ENCODE data around the gene SSNA1. TPM values are rescaled to one million over a fixed set of nuclear protein-coding genes. Genes with fewer than 3 reads are reported as not detected.
A peak's percentile ranks its signal among the peaks of the same experiment; 100 is the strongest.

SSNA1 gene
- total RNA-seq, 5 donors from 2014 or later (not counting 1 experiment from before 2014, with no cell fraction given) = 37.0 to 71.6 (median 64.0) TPM

DNA sequence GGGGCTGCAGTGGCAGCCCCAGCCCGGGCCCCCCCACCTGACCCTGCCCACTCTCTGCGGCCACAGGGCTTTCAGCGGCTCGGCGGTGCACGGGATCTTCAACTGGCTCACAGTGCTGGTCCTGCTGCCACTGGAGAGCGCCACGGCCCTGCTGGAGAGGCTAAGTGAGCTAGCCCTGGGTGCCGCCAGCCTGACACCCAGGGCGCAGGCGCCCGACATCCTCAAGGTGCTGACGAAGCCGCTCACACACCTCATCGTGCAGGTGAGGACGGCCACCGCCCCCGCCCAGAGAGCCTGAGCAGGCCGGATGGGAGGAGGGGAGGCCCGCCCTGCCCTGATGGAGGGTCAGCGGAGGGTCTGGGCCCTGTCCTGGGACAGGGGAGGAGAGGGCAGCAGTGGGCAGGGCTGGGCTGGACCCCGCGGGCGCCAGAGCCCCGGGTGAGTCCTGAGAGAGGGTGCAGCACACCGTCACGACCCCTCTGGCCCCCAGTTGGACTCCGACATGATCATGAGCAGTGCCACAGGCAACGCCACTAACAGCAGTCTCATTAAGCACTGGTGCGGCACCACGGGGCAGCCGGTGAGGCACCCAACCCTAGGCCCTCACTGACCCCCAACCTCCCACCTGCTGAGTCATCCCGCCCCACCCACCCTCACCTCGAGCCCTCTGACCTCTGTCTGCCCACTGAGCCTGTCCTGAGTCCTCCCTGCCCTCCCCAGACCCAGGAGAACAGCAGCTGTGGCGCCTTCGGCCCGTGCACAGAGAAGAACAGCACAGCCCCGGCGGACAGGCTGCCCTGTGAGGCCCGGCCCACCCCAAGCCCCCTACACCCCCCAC is 44.9 kb downstream of the SSNA1 start:
- no peaks in the 10 kb centered on the region for H3K36me3 Mint-ChIP-seq
- peaks cover 4 to 14% (median 6%) of the 10 kb centered on the region in 3 donors for H3K4me1 Mint-ChIP-seq
- no peak for DNase-seq
- no peak overlapping the region for H3K4me3 ChIP-seq (ENCODE audit: control insufficient read depth in 1 of 2, extremely low read depth in 1 of 2, low read length in 1 of 2)
- H3K27ac Mint-ChIP-seq = no peak overlapping the region
- POLR2A ChIA-PET = no interaction called here
- 82% methylated on average over 30 of the region's 40 CpGs for WGBS (ENCODE audit: insufficient coverage)
- peaks cover 0 to 65% of the 10 kb centered on the region in 2 experiments for H3K27me3 ChIP-seq (replicated peaks in 1 of 2; ENCODE audit: control insufficient read depth in 2 of 2, extremely low read depth in 1 of 2, insufficient read depth in 2 of 2, low read length in 1 of 2)
- peaks cover 0 to 14% of the 10 kb centered on the region in 2 donors for H3K27me3 Mint-ChIP-seq
- H3K36me3 ChIP-seq (ENCODE audit: control insufficient read depth in 2 of 2, extremely low read depth in 1 of 2, insufficient read depth in 1 of 2, low read length in 1 of 2) = no peaks in the 10 kb centered on the region
- CTCF ChIA-PET = interaction anchor here in 1 of 2 donors (0.6 kb wide), 1 partner anchor 42 kb away, joined by 3 read pairs; no protein-coding TSS in a partner anchor
- no peak overlapping the region for H3K27ac ChIP-seq (ENCODE audit: low read length)
- H3K9me3 ChIP-seq = no peaks in the 10 kb centered on the region
- peaks cover 3 to 28% of the 10 kb centered on the region in 2 experiments for H3K4me1 ChIP-seq (ENCODE audit: control insufficient read depth in 1 of 2, extremely low read depth in 1 of 2, insufficient read depth in 2 of 2, low read length in 2 of 2)
- ATAC-seq (replicated peaks in 1 of 4) = no peak
- H3K4me3 Mint-ChIP-seq = no peak overlapping the region
- no peaks in the 10 kb centered on the region for H3K9me3 Mint-ChIP-seq

DNA sequence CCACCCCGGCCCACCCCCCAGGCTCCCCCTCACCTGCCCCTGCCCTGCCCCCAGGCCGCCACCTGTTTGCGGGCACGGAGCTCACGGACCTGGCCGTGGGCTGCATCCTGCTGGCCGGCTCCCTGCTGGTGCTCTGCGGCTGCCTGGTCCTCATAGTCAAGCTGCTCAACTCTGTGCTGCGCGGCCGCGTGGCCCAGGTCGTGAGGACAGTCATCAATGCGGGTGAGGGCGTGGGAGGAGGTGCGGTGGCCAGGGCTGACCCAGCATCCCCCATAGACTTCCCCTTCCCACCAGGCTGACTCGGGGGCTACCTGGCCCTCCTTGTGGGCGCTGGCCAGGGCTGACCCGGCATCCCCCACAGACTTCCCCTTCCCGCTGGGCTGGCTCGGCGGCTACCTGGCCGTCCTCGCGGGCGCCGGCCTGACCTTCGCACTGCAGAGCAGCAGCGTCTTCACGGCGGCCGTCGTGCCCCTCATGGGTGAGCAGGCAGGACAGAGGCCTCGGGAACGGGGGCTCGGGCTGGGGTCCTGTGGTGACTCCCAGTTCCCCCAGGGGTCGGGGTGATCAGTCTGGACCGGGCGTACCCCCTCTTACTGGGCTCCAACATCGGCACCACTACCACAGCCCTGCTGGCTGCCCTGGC is 45.7 kb downstream of the SSNA1 start:
- POLR2A ChIA-PET = no interaction called here
- H3K27me3 Mint-ChIP-seq = peaks cover 0 to 14% of the 10 kb centered on the region in 2 donors
- H3K27ac Mint-ChIP-seq = no peak overlapping the region
- Histone ChIP-seq H3K4me3 (ENCODE audit: control insufficient read depth in 1 of 2, extremely low read depth in 1 of 2, low read length in 1 of 2) (no peak overlapping the region), H3K27me3 (replicated peaks in 1 of 2; ENCODE audit: control insufficient read depth in 2 of 2, extremely low read depth in 1 of 2, insufficient read depth in 2 of 2, low read length in 1 of 2) (peaks cover 0 to 57% of the 10 kb centered on the region in 2 experiments), H3K4me1 (ENCODE audit: control insufficient read depth in 1 of 2, extremely low read depth in 1 of 2, insufficient read depth in 2 of 2, low read length in 2 of 2) (peaks cover 3 to 36% of the 10 kb centered on the region in 2 experiments), H3K36me3 (ENCODE audit: control insufficient read depth in 2 of 2, extremely low read depth in 1 of 2, insufficient read depth in 1 of 2, low read length in 1 of 2) (peaks cover 0 to 3% of the 10 kb centered on the region in 2 donors), H3K9me3 (no peaks in the 10 kb centered on the region), H3K27ac (ENCODE audit: low read length) (no peak overlapping the region)
- no peak overlapping the region for H3K4me3 Mint-ChIP-seq
- 75% methylated on average over 25 of the region's 40 CpGs for WGBS (ENCODE audit: insufficient coverage)
- no peaks in the 10 kb centered on the region for H3K9me3 Mint-ChIP-seq
- no peaks in the 10 kb centered on the region for H3K36me3 Mint-ChIP-seq
- DNase-seq (no peak), ATAC-seq (replicated peaks in 1 of 4) (no peak)
- H3K4me1 Mint-ChIP-seq = peaks cover 10 to 19% (median 12%) of the 10 kb centered on the region in 3 donors
- CTCF ChIA-PET = no interaction called here

DNA sequence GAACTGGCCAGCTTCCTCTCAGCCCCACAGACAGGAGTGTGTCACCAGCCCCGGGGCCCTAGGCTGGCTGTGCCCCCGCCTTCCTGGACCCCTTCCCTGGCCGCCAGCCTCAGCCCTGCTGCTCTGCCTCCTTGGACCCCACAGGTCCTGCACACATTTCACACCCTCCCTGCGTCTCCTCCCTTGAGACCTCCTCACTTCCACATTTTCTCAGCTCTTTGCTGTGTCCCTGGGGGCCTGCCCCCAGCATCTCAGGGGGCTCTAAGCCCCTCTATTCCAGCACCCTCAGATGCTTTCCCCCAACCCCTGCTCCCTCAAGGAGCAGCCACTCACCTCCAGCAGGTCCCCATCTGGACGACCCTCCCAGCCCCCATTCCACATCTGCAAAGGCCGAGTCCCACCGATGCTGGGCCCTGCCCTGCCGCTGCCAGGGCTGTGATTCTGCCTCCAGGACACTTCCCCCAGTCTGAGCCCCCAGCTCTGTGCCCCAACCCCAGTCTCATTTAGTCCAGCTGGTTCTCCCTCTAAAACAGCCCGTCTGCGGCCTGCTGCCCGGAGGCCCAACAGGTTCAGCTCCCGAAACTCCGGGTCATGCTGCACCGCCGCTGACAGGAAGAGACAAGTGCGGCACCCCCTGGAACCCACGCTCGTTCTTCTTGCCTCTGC is 46.4 kb downstream of the SSNA1 start:
- peaks cover 3 to 43% of the 10 kb centered on the region in 2 experiments for H3K4me1 ChIP-seq (ENCODE audit: control insufficient read depth in 1 of 2, extremely low read depth in 1 of 2, insufficient read depth in 2 of 2, low read length in 2 of 2)
- H3K36me3 Mint-ChIP-seq = no peaks in the 10 kb centered on the region
- DNase-seq (no peak), ATAC-seq (replicated peaks in 1 of 4) (no peak)
- H3K27ac Mint-ChIP-seq = no peak overlapping the region
- H3K27ac ChIP-seq (ENCODE audit: low read length) = no peak overlapping the region
- H3K27me3 ChIP-seq (replicated peaks in 1 of 2; ENCODE audit: control insufficient read depth in 2 of 2, extremely low read depth in 1 of 2, insufficient read depth in 2 of 2, low read length in 1 of 2) = peaks cover 0 to 50% of the 10 kb centered on the region in 2 experiments
- CTCF ChIA-PET = no interaction called here
- peaks cover 0 to 11% of the 10 kb centered on the region in 2 donors for H3K27me3 Mint-ChIP-seq
- peaks cover 0 to 3% of the 10 kb centered on the region in 2 donors for H3K36me3 ChIP-seq (ENCODE audit: control insufficient read depth in 2 of 2, extremely low read depth in 1 of 2, insufficient read depth in 1 of 2, low read length in 1 of 2)
- no peak overlapping the region for H3K4me3 ChIP-seq (ENCODE audit: control insufficient read depth in 1 of 2, extremely low read depth in 1 of 2, low read length in 1 of 2)
- H3K9me3 ChIP-seq = no peaks in the 10 kb centered on the region
- POLR2A ChIA-PET = interaction anchor here in 1 of 2 donors (0.6 kb wide), 1 partner anchor 34 kb away, joined by 3 read pairs; no protein-coding TSS in a partner anchor
- no peak overlapping the region for H3K4me3 Mint-ChIP-seq
- 72% methylated on average over 11 of the region's 18 CpGs for WGBS (ENCODE audit: insufficient coverage)
- H3K4me1 Mint-ChIP-seq = peaks cover 10 to 24% (median 16%) of the 10 kb centered on the region in 3 donors
- H3K9me3 Mint-ChIP-seq = no peaks in the 10 kb centered on the region

DNA sequence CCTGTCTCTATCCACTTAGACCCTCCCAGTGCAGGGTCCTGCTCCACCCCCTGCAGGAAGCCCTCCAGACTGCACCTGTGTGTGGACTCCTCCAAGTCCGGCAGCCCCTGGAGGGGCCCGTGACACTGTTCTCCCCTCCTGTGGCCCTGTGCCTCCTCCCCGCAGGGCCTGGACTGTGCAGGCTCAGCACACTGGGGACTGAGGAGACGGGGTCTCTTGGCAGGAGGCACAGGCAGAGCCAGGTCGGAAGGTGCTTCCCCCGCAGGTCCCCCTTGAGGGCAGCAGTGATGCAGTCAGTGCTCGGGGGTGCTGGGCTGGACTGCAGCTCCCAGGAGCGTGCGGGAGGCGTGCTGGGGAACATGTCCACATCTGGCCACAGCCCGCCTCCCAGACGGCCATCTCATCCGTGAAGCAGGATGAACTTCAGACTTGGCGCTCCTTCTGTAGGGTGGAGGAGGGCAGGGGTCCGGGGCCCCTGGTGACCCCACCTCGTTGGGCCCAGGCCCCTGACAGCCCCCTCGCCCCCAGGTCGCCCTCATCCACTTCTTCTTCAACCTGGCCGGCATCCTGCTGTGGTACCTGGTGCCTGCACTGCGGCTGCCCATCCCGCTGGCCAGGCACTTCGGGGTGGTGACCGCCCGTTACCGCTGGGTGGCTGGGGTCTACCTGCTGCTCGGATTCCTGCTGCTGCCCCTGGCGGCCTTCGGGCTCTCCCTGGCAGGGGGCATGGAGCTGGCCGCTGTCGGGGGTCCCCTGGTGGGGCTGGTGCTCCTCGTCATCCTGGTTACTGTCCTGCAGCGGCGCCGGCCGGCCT is 47.2 kb downstream of the SSNA1 start:
- Histone ChIP-seq H3K36me3 (ENCODE audit: control insufficient read depth in 2 of 2, extremely low read depth in 1 of 2, insufficient read depth in 1 of 2, low read length in 1 of 2) (peaks cover 0 to 3% of the 10 kb centered on the region in 2 donors), H3K9me3 (no peaks in the 10 kb centered on the region), H3K27me3 (replicated peaks in 1 of 2; ENCODE audit: control insufficient read depth in 2 of 2, extremely low read depth in 1 of 2, insufficient read depth in 2 of 2, low read length in 1 of 2) (peaks cover 0 to 43% of the 10 kb centered on the region in 2 experiments), H3K4me3 (ENCODE audit: control insufficient read depth in 1 of 2, extremely low read depth in 1 of 2, low read length in 1 of 2) (no peak overlapping the region), H3K4me1 (ENCODE audit: control insufficient read depth in 1 of 2, extremely low read depth in 1 of 2, insufficient read depth in 2 of 2, low read length in 2 of 2) (peaks cover 3 to 47% of the 10 kb centered on the region in 2 experiments), H3K27ac (ENCODE audit: low read length) (no peak overlapping the region)
- Mint-ChIP-seq H3K9me3 (no peaks in the 10 kb centered on the region), H3K36me3 (no peaks in the 10 kb centered on the region), H3K4me1 (peaks cover 10 to 24% (median 17%) of the 10 kb centered on the region in 3 donors), H3K4me3 (peak overlapping the region in 1 of 3 donors; percentile 16), H3K27me3 (peaks cover 0 to 11% of the 10 kb centered on the region in 2 donors), H3K27ac (no peak overlapping the region)
- DNase-seq (no peak), ATAC-seq (replicated peaks in 1 of 4) (no peak)
- ChIA-PET POLR2A (interaction anchor here (0.6 kb wide), 2 partner anchors 29 to 35 kb away, joined by 3 to 5 read pairs; no protein-coding TSS in a partner anchor), CTCF (interaction anchor here (0.6 to 1.2 kb wide), 7 partner anchors 21 to 968 kb away, joined by 3 to 6 read pairs (median 4); partner anchors contain the start of gene MAN1B1 (in 1 of the 2))
- 72% methylated on average over 25 of the region's 35 CpGs for WGBS (ENCODE audit: insufficient coverage)

DNA sequence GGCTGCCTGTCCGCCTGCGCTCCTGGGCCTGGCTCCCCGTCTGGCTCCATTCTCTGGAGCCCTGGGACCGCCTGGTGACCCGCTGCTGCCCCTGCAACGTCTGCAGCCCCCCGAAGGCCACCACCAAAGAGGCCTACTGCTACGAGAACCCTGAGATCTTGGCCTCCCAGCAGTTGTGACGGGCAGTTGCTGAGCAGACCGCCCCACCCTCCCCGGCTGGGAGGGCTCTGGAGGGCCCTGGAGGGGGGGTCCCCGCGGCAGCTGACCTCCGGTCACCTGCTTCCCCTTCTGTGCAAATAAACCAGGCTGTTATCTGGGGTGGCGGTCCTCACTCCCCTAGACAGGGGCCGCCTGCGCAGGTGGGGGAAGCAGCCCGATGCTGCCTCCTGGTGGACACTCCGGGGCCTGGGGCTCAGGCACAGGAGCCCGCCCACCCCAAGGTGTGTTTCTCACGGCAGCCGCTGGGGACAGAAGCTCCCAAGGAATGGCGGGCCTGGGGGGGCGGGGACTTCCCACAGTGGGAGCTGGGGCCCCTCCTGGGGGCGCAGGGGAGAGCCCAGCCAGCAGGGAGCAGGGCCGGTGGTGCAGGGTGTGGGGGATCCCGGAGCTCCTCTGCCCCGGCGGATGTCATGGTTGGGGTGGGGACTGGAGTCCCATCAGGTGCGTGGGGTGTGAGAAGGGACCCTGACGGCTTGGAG is 47.9 kb downstream of the SSNA1 start:
- no peaks in the 10 kb centered on the region for H3K9me3 Mint-ChIP-seq
- peak overlapping the region in 1 of 3 donors; percentile 16 for H3K4me3 Mint-ChIP-seq
- ATAC-seq (replicated peaks in 1 of 4) (peak; percentile 20 to 37 (median 24)), DNase-seq (peak; percentile 71 to 95 (median 87))
- Histone ChIP-seq H3K27me3 (replicated peaks in 1 of 2; ENCODE audit: control insufficient read depth in 2 of 2, extremely low read depth in 1 of 2, insufficient read depth in 2 of 2, low read length in 1 of 2) (peaks cover 0 to 35% of the 10 kb centered on the region in 2 experiments), H3K27ac (ENCODE audit: low read length) (no peak overlapping the region), H3K4me3 (ENCODE audit: control insufficient read depth in 1 of 2, extremely low read depth in 1 of 2, low read length in 1 of 2) (no peak overlapping the region), H3K9me3 (no peaks in the 10 kb centered on the region), H3K36me3 (ENCODE audit: control insufficient read depth in 2 of 2, extremely low read depth in 1 of 2, insufficient read depth in 1 of 2, low read length in 1 of 2) (peaks cover 0 to 3% of the 10 kb centered on the region in 2 donors), H3K4me1 (ENCODE audit: control insufficient read depth in 1 of 2, extremely low read depth in 1 of 2, insufficient read depth in 2 of 2, low read length in 2 of 2) (peaks cover 3 to 47% of the 10 kb centered on the region in 2 experiments)
- CTCF ChIA-PET = interaction anchor here (0.5 to 1.2 kb wide), 15 partner anchors 11 to 969 kb away, joined by 3 to 9 read pairs (median 4); partner anchors contain the start of genes MAN1B1 (in 1 of the 2) and NELFB (in 1 of the 2)
- H3K27me3 Mint-ChIP-seq = peaks cover 0 to 8% of the 10 kb centered on the region in 2 donors
- WGBS (ENCODE audit: insufficient coverage) = 10% methylated on average over 27 of the region's 31 CpGs
- no peaks in the 10 kb centered on the region for H3K36me3 Mint-ChIP-seq
- H3K27ac Mint-ChIP-seq = no peak overlapping the region
- POLR2A ChIA-PET = interaction anchor here (0.6 kb wide), 2 partner anchors 25 to 30 kb away, joined by 4 to 5 read pairs; no protein-coding TSS in a partner anchor
- peaks cover 15 to 27% (median 19%) of the 10 kb centered on the region in 3 donors for H3K4me1 Mint-ChIP-seq
